ENCODE results near the gene HJURP.

Gene HJURP

GRCh38 chr2:233794128-233794658 lies 60.1 kb downstream of the HJURP start:
- no peak for DNase-seq (ENCODE audit: low read depth in 1 of 2, low spot score in 1 of 2)

- no peak for DNase-seq (ENCODE audit: low read depth in 1 of 2, low spot score in 1 of 2)
These were observed 60.7 kb downstream of the HJURP start for GRCh38 chr2:233793465-233794127.

GRCh38 chr2:233792720-233793119 lies 61.6 kb downstream of the HJURP start:
- DNase-seq (ENCODE audit: low read depth in 1 of 2, low spot score in 1 of 2), result no peak

GRCh38 chr2:233791883-233792329 lies 62.4 kb downstream of the HJURP start:
- DNase-seq (ENCODE audit: low read depth in 1 of 2, low spot score in 1 of 2), result no peak

GRCh38 chr2:233791151-233791882 lies 63.0 kb downstream of the HJURP start:
- DNase-seq (ENCODE audit: low read depth in 1 of 2, low spot score in 1 of 2), result no peak

GRCh38 chr2:233789554-233789953 lies 64.8 kb downstream of the HJURP start:
- DNase-seq (ENCODE audit: low read depth in 1 of 2, low spot score in 1 of 2), result no peak
